Stimulated activated CD4-positive, alpha-beta T cell treated with anti-CD3 and anti-CD28 coated beads, TNF-alpha, amount 100 ng/mL, for 4 hours (primary cell): ENCODE data around the gene DCST1.
"Not testable (repeated sequence)": the region's sequence is repeated elsewhere in the genome, so short reads cannot be mapped to it uniquely, and the experiment has no call there.

Source experiments
- DNase-seq, 3 experiments: peaks; one replicate each; pipeline ENCODE4 v3.0.0-alpha.2; 2020; ENCODE audit warnings: low read depth in 3 of 3

Gene DCST1, protein sequence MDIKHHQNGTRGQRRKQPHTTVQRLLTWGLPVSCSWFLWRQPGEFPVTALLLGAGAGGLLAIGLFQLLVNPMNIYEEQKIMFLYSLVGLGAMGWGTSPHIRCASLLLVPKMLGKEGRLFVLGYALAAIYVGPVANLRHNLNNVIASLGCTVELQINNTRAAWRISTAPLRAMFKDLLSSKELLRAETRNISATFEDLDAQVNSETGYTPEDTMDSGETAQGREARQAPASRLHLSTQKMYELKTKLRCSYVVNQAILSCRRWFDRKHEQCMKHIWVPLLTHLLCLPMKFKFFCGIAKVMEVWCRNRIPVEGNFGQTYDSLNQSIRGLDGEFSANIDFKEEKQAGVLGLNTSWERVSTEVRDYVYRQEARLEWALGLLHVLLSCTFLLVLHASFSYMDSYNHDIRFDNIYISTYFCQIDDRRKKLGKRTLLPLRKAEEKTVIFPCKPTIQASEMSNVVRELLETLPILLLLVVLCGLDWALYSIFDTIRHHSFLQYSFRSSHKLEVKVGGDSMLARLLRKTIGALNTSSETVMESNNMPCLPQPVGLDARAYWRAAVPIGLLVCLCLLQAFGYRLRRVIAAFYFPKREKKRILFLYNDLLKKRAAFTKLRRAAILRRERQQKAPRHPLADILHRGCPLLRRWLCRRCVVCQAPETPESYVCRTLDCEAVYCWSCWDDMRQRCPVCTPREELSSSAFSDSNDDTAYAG

DNA sequence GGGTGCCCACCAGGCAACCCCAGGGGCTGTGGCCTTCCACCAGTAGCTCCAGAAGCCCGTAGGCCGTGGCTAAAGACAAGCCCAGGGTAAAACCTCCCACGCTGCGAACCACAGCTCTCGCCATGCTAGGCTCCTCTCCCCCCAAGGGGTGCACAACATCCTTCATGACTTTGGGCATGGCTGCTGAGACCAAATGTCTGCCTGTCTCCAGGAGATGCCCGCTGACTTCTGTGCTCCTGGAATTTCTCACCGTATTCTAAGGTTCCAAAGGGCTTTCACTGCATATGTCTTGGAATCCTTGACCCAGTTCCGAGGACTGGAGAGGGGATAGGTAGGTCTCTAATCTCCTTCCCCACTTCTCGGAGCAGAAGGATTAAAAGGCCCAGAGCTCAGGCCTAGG, at the start of gene DCST1, which contains the start of gene DCST2:
TSS of gene DCST1 (plus strand) at position 301 of the 400 bp plus-strand sequence. CDS start 213 bp downstream, outside the sequence.
TSS of gene DCST2 (minus strand) at position 258 of the 400 bp plus-strand sequence. CDS start at position 178, 80 bp downstream.
- DNase-seq, result no peak

DNA sequence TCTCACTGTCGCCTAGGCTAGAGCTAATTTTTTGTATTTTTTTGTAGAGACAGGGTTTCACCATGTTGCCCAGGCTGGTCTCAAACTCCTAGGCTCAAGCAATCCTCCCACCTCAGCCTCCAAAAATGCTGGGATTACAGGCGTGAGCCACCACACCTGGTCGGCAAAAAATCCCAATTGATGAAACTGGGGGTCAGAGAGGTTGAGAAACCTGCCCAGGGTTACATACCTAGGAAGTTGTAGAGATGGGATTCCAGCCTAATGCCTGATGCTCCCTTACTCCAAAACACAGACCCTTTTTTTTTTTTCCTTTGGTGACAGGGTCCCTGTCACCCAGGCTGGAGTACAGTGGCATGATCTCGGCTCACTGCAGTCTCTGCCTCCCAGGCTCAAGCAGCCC, 46.9 kb upstream of the DCST1 start:
- not testable (repeated sequence) for DNase-seq

DNA sequence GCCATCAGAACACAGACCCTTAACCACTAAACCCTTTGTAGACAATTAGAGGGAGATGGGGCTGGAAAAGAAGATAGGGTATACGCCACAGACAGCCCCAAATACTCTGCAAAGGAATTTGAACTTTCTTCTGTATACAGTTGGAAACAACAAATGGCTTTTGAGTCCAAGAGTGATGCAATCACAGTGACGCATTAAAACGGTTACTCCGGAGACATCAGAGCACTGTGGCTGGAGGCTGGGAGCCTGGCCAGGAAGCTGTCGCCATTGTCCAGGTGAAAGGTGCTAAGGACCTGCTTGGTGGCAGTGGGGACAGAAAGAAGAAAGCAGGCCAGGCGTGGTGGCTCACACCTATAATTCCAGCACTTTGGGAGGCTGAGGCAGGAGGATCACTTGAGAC, 46.3 kb upstream of the DCST1 start:
- DNase-seq, result no peak

DNA sequence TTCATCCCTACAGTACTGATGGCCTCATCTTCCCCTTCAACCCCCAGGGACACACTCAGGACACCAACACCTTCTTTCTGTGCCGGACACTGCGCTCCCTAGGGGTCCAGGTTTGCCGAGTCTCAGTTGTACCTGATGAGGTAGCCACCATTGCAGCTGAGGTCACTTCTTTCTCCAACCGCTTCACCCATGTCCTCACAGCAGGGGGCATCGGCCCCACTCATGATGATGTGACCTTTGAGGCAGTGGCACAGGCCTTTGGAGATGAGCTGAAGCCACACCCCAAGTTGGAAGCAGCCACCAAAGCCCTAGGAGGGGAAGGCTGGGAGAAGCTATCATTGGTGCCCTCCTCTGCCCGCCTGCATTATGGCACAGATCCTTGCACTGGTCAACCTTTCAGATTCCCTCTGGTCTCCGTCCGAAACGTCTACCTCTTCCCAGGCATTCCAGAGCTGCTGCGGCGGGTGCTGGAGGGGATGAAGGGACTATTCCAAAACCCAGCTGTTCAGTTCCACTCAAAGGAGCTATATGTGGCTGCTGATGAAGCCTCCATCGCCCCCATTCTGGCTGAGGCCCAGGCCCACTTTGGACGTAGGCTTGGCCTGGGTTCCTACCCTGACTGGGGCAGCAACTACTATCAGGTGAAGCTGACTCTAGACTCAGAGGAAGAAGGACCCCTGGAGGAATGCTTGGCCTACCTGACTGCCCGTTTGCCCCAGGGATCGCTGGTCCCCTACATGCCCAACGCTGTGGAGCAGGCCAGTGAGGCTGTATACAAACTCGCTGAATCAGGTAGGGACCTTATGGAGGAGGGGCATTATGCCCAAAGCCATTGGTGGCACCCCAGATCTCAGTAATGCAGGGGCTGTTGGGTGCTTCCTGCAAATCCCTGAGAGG, 45.3 kb upstream of the DCST1 start:
- no peak for DNase-seq

DNA sequence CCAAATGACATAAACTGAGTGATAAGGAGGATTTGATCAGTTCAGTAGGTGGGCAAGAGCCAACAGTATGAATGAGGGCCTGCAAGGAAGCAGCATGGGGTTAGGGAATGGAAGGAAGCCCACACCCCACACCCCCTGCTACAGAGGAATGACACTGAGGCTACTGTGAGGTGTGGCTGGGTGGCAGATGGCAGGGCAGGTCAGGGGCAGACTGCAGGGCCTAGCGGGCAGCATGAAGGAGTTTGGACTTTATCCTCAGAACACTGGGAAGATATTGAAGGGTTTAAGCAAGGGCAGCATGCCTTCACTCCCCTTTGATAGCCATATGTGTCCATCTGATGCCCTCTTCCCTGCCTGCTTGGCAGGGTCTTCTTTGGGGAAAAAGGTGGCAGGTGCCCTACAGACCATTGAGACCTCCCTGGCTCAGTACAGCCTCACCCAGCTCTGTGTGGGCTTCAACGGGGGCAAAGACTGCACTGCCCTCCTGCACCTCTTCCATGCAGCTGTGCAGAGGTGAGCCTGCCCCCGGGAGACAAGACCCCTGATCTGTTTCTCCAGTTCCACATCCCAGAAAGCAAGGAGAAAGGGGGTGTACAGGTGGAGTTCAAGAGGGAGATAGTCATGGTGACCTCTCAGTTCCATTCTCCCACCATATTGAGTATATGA, 44.3 kb upstream of the DCST1 start:
- no peak for DNase-seq

DNA sequence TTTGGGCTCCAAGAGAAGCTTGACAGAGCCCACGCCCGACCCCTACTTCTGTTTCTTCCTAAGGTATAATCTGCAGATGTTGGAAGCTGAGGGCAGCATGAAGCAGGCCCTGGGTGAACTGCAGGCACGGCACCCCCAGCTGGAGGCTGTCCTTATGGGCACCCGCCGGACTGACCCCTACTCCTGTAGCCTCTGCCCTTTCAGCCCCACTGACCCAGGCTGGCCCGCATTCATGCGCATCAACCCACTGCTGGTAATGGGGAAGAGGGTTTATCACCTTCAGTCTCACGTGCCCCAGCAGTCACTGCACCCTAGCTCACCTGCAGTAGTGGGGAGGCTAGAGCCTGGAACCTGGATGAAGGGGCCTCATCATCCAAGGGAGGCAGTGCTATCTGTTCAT, 43.3 kb upstream of the DCST1 start:
- no peak for DNase-seq

DNA sequence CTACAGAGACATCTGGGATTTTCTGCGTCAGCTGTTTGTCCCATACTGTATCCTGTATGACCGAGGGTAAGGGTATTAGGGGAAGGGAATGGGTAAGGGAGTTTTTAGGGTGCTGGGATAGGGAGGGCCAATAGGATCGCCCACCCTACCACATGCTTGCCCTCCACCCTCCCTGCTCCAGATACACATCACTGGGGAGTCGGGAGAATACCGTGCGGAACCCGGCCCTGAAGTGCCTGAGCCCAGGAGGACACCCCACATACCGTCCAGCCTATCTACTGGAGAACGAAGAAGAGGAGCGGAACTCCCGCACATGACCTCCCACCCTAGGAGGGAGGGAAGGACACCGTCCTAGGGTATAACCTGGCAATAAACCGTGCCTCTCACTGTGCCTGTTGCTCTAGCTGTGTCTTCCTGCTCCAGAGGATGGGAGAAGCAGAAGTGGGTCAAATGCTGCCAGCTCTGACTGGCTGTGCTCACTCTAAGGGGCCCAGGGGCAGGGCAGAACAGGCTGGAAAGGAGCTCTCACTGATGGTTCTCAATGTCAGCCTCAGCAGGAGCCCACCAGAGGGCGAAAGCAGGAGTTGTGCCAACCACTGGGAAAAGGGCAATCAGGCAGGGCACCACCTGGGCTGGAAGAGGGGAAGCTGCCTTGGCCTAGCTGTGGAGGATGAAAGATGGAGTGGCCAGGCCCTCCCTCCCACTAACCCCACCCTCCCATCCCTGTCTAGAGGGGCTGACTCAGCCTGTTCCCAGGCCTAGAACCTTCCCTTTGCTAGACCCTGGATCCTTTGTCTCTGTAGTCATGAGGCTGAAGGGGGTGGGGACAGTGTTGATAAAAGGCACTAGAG, 40.7 kb upstream of the DCST1 start:
- no peak for DNase-seq

DNA sequence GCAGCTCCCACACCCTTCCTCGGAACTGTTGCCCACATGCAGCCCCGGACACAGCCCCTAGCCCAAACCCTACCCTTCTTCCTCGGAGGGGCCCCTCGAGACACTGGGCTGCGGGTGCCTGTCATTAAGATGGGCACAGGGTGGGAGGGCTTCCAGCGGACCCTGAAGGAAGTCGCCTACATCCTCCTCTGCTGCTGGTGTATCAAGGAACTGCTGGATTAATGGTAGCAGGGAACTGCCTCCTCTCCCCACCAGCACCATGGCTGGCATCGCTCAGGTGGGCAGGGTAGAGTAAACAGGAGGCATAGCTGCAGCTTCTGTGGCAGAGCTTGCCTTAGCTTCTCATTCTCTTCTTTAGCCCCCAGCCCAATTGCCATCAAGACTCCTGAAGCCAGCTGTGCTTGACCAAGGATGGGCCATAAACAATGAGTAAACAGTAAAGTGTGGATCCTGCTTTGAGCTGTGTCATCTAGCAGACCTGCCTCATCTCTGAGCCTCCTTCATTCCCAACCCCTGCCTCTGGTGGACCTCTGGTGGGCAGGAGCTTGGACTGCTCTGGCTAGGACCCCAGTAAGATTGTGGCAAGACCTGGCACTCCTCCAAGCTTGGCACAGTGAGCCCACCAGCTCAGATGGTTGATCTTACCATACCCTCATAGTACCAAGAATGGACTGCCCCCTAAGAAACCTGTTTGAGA, 39.9 kb upstream of the DCST1 start, which contains the start of gene LENEP:
TSS of gene LENEP (plus strand) at position 15 of the 697 bp plus-strand sequence. CDS start at position 37, 22 bp downstream.
- DNase-seq, result no peak

DNA sequence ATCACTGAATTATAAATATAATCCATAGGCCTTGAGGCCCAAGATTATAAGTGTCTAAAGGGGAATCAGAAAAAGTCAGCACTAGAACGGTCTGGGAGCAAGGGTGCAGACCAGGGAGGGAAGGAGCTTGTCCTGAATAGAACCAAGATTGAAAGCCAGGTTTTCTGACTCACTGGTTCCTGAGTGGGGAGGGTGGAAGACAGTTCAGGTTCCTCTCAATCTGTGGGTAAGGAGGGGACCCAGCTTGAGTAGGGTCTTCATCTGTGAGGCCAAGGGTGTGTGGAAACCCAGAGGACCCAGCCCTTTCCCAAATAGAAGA, 39.4 kb upstream of the DCST1 start:
- DNase-seq, result no peak

DNA sequence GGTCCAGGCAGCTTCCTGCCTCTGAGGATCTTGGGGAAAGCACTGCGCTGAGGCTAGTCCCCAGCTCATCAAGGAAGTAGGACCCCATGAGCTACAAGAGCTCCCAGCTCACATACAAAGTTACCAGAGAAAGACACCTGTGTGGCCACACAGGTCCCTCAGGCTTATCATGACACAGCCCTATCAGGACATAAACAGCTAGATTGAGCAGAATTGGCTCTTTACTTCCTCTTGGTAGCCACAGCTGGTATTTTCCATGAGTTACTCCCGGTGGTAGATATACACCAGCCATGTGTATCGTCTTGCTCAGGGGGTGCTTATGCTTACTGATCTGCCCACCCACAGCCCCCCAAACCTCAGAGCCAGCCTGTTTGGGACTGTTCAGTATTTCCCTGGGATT, 39.0 kb upstream of the DCST1 start:
- no peak for DNase-seq

DNA sequence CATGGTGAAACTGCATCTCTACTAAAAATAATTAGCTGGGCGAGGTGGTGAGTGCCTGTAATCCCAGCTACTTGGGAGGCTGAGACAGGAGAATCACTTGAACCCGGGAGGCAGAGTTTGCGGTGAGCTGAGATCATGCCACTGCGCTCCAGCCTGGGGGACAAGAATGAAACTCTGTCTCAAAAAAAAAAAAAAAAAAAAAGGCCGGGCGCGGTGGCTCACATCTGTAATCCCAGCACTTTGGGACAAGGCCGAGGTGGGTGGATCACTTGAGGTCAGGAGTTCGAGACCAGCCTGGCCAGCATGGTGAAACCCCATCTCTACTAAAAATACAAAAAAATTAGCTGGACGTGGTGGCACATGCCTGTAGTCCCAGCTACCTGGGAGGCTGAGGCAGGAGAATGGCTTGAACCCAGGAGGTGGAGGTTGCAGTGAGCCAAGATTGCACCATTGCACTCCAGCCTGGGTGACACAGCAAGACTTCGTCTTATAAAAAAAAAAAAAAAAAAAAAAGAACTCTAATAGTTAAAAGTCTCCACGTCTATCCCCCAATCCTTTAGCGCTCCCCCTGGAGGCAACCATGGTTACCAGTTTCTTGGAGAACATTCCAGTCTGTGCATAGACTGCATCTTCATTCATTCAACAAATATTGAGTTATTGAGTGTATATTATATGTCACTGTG, 38.2 kb upstream of the DCST1 start:
- DNase-seq, result not testable (repeated sequence)

DNA sequence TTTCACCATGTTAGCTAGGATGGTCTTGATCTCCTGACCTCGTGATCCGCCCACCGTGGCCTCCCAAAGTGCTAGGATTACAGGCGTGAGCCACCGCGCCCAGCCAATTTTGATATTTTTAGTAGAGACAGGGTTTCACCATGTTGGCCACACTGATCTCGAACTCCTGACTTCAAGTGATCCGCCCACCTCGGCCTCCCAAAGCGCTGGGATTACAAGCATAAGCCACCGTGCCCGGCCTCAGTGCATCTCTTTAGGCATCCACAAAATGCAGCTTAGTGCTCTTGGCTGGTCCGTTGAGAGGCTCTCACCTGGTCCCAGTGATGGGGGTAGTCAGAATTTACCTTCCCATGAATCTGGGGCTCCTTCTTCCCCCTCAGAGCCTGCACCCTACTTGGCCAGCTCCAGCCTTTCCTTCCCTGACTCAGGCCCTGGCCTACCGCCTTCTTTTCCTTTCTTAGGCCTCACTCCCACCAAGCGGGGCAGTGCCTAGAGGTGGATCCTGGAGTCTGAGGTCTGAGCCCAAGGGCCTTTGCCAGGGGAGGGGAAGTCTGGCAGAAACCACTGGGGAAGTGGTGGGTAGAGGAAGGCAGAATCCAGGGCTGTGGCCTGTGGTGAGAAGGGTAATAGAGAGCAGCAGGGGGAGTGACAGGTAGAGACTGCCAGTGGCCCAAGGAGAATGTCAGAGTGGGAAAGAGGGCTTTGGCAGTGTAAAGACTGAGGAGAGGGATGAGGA, 36.5 kb upstream of the DCST1 start:
- DNase-seq, result no peak

DNA sequence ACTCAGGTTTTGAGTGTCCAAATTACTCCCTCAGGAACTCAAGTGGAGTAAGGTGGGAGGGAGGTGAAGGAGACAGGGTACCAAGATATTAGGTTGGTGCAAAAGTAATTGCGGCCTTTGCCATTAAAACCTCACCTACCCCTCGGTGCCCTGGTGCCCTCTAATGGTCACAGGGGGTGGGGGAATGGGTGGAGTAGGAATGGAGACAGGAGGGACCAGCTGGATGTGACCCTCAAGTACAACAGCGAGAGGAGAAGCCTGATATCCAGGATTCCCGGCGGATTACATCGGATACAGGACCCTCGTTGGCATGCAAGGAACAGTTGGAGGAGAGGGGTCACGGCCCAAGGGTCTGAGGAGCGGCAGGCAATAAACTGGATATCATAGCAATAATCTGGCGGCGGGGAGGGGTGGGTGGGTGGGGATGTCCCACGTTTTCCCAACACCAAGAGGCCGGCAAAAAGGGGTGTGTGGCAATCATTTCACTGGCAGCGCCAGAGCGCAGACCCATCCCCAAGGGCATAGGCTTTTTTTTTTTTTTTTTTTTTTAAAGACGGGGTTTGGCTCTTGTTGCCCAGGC, 35.3 kb upstream of the DCST1 start:
- no peak for DNase-seq

DNA sequence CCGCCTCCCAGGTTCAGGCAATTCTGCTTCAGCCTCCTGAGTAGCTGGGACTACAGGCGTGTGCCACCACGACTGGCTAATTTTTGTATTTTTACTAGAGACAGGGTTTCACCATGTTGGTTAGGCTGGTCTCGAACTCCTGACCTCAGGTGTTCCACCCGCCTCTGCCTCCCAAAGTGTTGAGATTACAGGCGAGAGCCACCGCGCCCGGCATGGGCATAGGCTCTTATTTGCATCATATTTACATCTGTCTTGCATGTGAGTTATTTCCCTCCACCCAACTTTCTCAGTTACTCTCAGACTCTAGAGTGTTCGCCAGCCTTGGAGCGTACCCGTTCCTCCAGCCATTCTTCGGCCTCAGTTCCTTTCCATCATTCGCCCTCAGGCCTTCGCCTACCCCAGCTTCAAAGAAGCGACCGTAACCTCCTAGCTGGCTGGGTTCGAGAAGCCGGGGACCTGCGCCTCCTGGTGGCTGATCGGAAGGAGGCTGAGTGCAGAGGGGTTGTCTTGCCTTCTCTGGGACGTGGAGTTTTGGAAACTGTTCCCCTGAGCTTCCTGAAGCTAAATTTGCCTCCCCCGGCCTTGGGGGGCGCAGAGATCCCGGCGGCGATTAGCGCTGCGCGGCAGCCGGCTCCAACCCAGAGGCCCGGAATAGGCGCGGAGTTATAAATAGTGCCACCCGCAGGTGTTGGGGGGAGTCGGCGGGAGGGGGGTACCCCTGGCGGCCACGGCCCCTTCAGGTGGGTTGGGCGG, 34.6 kb upstream of the DCST1 start:
- no peak for DNase-seq

DNA sequence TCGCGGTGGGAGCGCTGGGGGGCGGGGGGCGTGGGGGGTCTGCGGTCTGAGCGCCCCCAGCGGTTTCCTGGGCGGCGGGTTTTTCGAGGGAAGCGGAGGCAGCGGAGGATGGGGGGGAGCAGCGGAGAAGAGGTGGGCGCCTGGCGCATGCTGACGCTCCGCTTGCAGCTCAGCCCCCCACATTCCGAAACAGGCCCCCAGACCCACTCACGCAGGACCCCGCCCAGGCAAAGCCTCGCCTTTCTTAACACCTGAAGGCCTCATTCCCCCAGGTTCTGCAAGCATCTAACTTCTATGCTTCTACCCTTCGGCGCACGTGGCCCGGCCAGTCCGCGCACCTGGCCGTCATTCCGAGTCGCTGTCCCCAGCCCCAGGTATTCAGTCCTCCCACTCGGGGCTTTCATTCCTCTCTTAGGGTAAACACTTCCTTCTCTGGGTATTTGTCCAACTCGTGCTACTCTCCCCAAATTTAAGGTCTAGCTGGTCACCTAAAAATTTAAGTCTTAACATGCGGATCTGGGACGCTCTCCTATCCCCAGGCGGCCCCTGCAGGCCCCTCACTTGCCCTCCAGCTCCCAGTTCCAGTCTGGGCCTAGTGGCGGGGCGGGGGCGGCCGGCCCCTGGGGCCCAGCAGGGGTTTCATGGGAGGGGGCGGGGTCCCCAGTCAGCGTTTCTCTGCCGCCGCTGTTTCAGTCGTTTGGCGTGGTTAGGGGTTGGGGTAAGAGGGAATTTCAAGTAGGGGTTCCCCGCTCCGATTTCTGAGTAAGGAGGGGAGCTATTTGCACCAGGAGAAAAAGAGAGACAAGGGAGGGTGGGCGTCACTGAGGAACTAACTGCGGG, 33.8 kb upstream of the DCST1 start:
- DNase-seq, result no peak

DNA sequence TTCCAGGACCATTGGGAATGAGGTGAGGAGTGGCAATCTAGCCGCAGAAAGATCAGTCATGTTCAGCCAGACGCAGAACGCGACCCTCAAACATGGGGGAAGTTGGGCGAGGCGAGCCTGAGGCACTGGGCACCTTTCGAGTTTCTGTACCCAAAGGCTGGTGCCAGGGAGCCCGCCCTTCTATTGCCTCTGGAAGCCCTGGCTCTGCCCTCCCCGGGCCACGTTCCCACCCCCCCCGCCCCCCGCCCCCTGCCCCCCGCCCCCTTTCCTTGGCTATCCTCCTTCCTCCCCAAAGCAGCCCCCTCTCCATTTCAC, 33.3 kb upstream of the DCST1 start:
- DNase-seq, result no peak
